Measurements from ENCODE around the gene FOXP4. TPM values are rescaled to one million over a fixed set of nuclear protein-coding genes. Genes with fewer than 3 reads are reported as not detected.

FOXP4 gene
- total and polyA plus RNA-seq, 2 of the 13 experiments (the other 11 are each of a cell fraction or from before 2014, with no cell fraction given), result 11.0 to 12.4 TPM

GRCh38 chr6:41602864-41603608 is 56.9 kb downstream of the FOXP4 start (continued):
- TF ChIP-seq MIER3 (CRISPR knock-in tag; IDR thresholded peaks at IDR 0.05; ENCODE audit: borderline replicate concordance), result no peak; the same call in 1 of the 2 replicates
- TF ChIP-seq HDAC1 (CRISPR knock-in tag; IDR thresholded peaks at IDR 0.05), result 0 out of 2 replicates have a peak, but pooled peaks have one; percentile 23
- no peak for TF ChIP-seq ZNF12 (CRISPR knock-in tag; IDR thresholded peaks at IDR 0.05)
- TF ChIP-seq ZNF792 (CRISPR knock-in tag; IDR thresholded peaks at IDR 0.05), result no peak
- TF ChIP-seq ZNF766 (CRISPR knock-in tag; IDR thresholded peaks at IDR 0.05; ENCODE audit: borderline replicate concordance), result no peak
- TF ChIP-seq GABPA (IDR thresholded peaks at IDR 0.05; ENCODE audit: low read depth, low read length), result no peak
- TF ChIP-seq GABPA (CRISPR knock-in tag; IDR thresholded peaks at IDR 0.05; ENCODE audit: low read depth), result peak; percentile 44; the same call in 1 of the 2 replicates
- TF ChIP-seq KAT7 (CRISPR knock-in tag; IDR thresholded peaks at IDR 0.05; ENCODE audit: borderline replicate concordance), result no peak
- 0 out of 2 replicates have a peak, but pooled peaks have one; percentile 28 for TF ChIP-seq ZBTB3 (CRISPR knock-in tag; IDR thresholded peaks at IDR 0.05; ENCODE audit: borderline replicate concordance, low read depth)
- TF ChIP-seq GTF2F1 (IDR thresholded peaks at IDR 0.05; ENCODE audit: low read length), result no peak
- TF ChIP-seq EHMT2 (IDR thresholded peaks at IDR 0.05; ENCODE audit: borderline replicate concordance, low read depth, low read length), result no peak
- peak; percentile 60 for TF ChIP-seq RBM39 (IDR thresholded peaks at IDR 0.05; ENCODE audit: low read depth, low read length, poor library complexity, severe bottlenecking)
- TF ChIP-seq GATAD2A (CRISPR knock-in tag; IDR thresholded peaks at IDR 0.05), result peak; percentile 36; the same call in 1 of the 2 replicates
- TF ChIP-seq, protein P1, sequence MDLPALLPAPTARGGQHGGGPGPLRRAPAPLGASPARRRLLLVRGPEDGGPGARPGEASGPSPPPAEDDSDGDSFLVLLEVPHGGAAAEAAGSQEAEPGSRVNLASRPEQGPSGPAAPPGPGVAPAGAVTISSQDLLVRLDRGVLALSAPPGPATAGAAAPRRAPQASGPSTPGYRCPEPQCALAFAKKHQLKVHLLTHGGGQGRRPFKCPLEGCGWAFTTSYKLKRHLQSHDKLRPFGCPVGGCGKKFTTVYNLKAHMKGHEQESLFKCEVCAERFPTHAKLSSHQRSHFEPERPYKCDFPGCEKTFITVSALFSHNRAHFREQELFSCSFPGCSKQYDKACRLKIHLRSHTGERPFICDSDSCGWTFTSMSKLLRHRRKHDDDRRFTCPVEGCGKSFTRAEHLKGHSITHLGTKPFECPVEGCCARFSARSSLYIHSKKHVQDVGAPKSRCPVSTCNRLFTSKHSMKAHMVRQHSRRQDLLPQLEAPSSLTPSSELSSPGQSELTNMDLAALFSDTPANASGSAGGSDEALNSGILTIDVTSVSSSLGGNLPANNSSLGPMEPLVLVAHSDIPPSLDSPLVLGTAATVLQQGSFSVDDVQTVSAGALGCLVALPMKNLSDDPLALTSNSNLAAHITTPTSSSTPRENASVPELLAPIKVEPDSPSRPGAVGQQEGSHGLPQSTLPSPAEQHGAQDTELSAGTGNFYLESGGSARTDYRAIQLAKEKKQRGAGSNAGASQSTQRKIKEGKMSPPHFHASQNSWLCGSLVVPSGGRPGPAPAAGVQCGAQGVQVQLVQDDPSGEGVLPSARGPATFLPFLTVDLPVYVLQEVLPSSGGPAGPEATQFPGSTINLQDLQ (CRISPR knock-in tag; IDR thresholded peaks at IDR 0.05), result no peak
- TF ChIP-seq IRF2 (CRISPR knock-in tag; IDR thresholded peaks at IDR 0.05), result peak; percentile 42; the same call in 1 of the 2 replicates
- TF ChIP-seq NKX3-1 (CRISPR knock-in tag; IDR thresholded peaks at IDR 0.05), result no peak
- TF ChIP-seq, protein P2, sequence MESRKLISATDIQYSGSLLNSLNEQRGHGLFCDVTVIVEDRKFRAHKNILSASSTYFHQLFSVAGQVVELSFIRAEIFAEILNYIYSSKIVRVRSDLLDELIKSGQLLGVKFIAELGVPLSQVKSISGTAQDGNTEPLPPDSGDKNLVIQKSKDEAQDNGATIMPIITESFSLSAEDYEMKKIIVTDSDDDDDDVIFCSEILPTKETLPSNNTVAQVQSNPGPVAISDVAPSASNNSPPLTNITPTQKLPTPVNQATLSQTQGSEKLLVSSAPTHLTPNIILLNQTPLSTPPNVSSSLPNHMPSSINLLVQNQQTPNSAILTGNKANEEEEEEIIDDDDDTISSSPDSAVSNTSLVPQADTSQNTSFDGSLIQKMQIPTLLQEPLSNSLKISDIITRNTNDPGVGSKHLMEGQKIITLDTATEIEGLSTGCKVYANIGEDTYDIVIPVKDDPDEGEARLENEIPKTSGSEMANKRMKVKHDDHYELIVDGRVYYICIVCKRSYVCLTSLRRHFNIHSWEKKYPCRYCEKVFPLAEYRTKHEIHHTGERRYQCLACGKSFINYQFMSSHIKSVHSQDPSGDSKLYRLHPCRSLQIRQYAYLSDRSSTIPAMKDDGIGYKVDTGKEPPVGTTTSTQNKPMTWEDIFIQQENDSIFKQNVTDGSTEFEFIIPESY (CRISPR knock-in tag; IDR thresholded peaks at IDR 0.05), result peak; percentile 40; the same call in 1 of the 2 replicates
- no peak for TF ChIP-seq ZSCAN12 (CRISPR knock-in tag; IDR thresholded peaks at IDR 0.05)
- no peak for TF ChIP-seq ZSCAN5A (CRISPR knock-in tag; IDR thresholded peaks at IDR 0.05; ENCODE audit: borderline replicate concordance)
- TF ChIP-seq BORCS8-MEF2B (CRISPR knock-in tag; IDR thresholded peaks at IDR 0.05), result no peak

Measured in HepG2 (cell line).